ENCODE measurements around the gene HHLA2. TPM values are rescaled to one million over a fixed set of nuclear protein-coding genes. Genes with fewer than 3 reads are reported as not detected.

The HHLA2 gene
- total RNA-seq, 1 donor from 2014 or later: 0.26 TPM

GRCh38 chr3:108301695-108302404, 5.5 kb downstream of the HHLA2 start:
- no peak for TF ChIP-seq CTCF (IDR thresholded peaks at IDR 0.05)
- no peaks in the 10 kb centered on the region for H3K4me1 ChIP-seq
- ATAC-seq (no peak), DNase-seq (no peak)
- H3K27ac ChIP-seq: no peak overlapping the region
- H3K9me3 ChIP-seq: no peaks in the 10 kb centered on the region
- H3K36me3 ChIP-seq: no peaks in the 10 kb centered on the region
- intact Hi-C loops (cut with DNase I): no loop called here
- H3K4me3 ChIP-seq: no peak overlapping the region
- no peaks in the 10 kb centered on the region for H3K27me3 ChIP-seq

- Histone ChIP-seq H3K4me1 (no peaks in the 10 kb centered on the region), H3K36me3 (no peaks in the 10 kb centered on the region), H3K27ac (no peak overlapping the region), H3K4me3 (no peak overlapping the region), H3K9me3 (no peaks in the 10 kb centered on the region), H3K27me3 (no peaks in the 10 kb centered on the region)
- no peak for TF ChIP-seq CTCF (IDR thresholded peaks at IDR 0.05)
- intact Hi-C loops (cut with DNase I): no loop called here
- no peak for DNase-seq
- no peak for ATAC-seq
Observed at GRCh38 chr3:108302570-108302969, 6.2 kb downstream of the HHLA2 start.

GRCh38 chr3:108305484-108306172, 9.3 kb downstream of the HHLA2 start:
- no peaks in the 10 kb centered on the region for H3K4me1 ChIP-seq
- DNase-seq: peak; percentile 70
- no peaks in the 10 kb centered on the region for H3K36me3 ChIP-seq
- intact Hi-C loops (cut with DNase I): no loop called here
- no peak for TF ChIP-seq CTCF (IDR thresholded peaks at IDR 0.05)
- peak; percentile 91 for ATAC-seq
- no peaks in the 10 kb centered on the region for H3K27me3 ChIP-seq
- H3K27ac ChIP-seq: no peak overlapping the region
- H3K4me3 ChIP-seq: no peak overlapping the region
- H3K9me3 ChIP-seq: no peaks in the 10 kb centered on the region

GRCh38 chr3:108311797-108312196, 15.4 kb downstream of the HHLA2 start:
- DNase-seq (no peak), ATAC-seq (peak; percentile 55)
- no peak for TF ChIP-seq CTCF (IDR thresholded peaks at IDR 0.05)
- Histone ChIP-seq H3K9me3 (no peaks in the 10 kb centered on the region), H3K36me3 (no peaks in the 10 kb centered on the region), H3K4me3 (no peak overlapping the region), H3K27me3 (no peaks in the 10 kb centered on the region), H3K4me1 (no peaks in the 10 kb centered on the region), H3K27ac (no peak overlapping the region)
- intact Hi-C loops (cut with DNase I): no loop called here

GRCh38 chr3:108312656-108313055, 16.3 kb downstream of the HHLA2 start:
- ATAC-seq: no peak
- no peak for DNase-seq
- no peak for TF ChIP-seq CTCF (IDR thresholded peaks at IDR 0.05)
- intact Hi-C loops (cut with DNase I): no loop called here
- H3K27ac ChIP-seq: no peak overlapping the region
- H3K4me3 ChIP-seq: no peak overlapping the region
- no peaks in the 10 kb centered on the region for H3K9me3 ChIP-seq
- no peaks in the 10 kb centered on the region for H3K27me3 ChIP-seq
- no peaks in the 10 kb centered on the region for H3K36me3 ChIP-seq
- no peaks in the 10 kb centered on the region for H3K4me1 ChIP-seq
